Endothelial cell of umbilical vein (primary cell): ENCODE data around the gene GSPT1. TPM values are rescaled to one million over a fixed set of nuclear protein-coding genes. Genes with fewer than 3 reads are reported as not detected.

ENCODE experiments used
- BruUV-seq: library from RNA; stranded (reverse); fragments of 400-500 nt; replicated peaks from 2 replicates; lab custom pipeline; 2021; lab: Mats Ljungman, UMichigan
- CTCF ChIA-PET: fragments of 300-600, 350-600 bp; sonication (Branson Sonifier 250); formaldehyde crosslinking; loops from one replicate; lab custom pipeline; 2021; ENCODE audit warnings: antibody characterized with exemption, inconsistent platforms; lab: Charles Lee
- POLR2A ChIA-PET: fragments of 300-600, 350-600 bp; sonication (Branson Sonifier 250); formaldehyde crosslinking; loops from one replicate; lab custom pipeline; 2021; ENCODE audit warnings: antibody characterized with exemption, inconsistent platforms; lab: Charles Lee
- DNase-seq: peaks from one replicate; pipeline ENCODE4 v3.0.0-alpha.2; 2011; ENCODE audit warnings: low read depth, low spot score
- FAIRE-seq: peaks from 2 replicates; lab custom pipeline; 2011; peaks lifted over from hg19 to GRCh38; lab: Jason Lieb, UNC
- H2AFZ ChIP-seq: 2 replicates; pipeline ENCODE4 v1.6.0; 2012; ENCODE audit warnings: low read depth, low read length, control low read depth, inconsistent platforms
- H3K27ac ChIP-seq: 2 replicates; pipeline ENCODE4 v1.5.1; 2011; ENCODE audit warnings: low read depth, mild to moderate bottlenecking, control low read depth, low read length, moderate library complexity; ENCODE audit not compliant: insufficient read depth
- H3K27me3 ChIP-seq, 2 experiments: 2 replicates each; pipeline versions ENCODE4 v1.6.0 to v1.6.1; 2011; ENCODE audit warnings: low read length in 2 of 2, mixed read lengths in 1 of 2; ENCODE audit not compliant: control insufficient read depth in 2 of 2, insufficient read depth in 2 of 2
- H3K36me3 ChIP-seq, 2 experiments: 2 replicates in 1 of 2; 3 replicates in 1 of 2; pipeline ENCODE4 v1.5.1; 2011; ENCODE audit warnings: low read length in 2 of 2, mild to moderate bottlenecking in 1 of 2, moderate library complexity in 1 of 2; ENCODE audit not compliant: control insufficient read depth in 2 of 2, insufficient read depth in 2 of 2; ENCODE audit errors: extremely low read depth in 1 of 2
- H3K4me1 ChIP-seq: 3 replicates; pipeline ENCODE4 v1.5.1; 2011; ENCODE audit warnings: mild to moderate bottlenecking, low read length; ENCODE audit not compliant: control insufficient read depth, insufficient read depth; ENCODE audit errors: extremely low read depth
- H3K4me2 ChIP-seq: 2 replicates; pipeline ENCODE4 v1.6.1; 2011; ENCODE audit warnings: low read length, control low read depth, mixed read lengths; ENCODE audit not compliant: insufficient read depth
- H3K4me3 ChIP-seq, 3 experiments: fragments of 200-600 bp in 1 of 3; sonication (generic), shearing (Covaris generic) in 1 of 3; replicated peaks in 1 of 3; 2 replicates each; pipeline ENCODE4 v1.5.1; 2011 to 2016; ENCODE audit warnings: control low read depth in 3 of 3, low read length in 3 of 3, mild to moderate bottlenecking in 2 of 3, inconsistent platforms in 1 of 3, low read depth in 1 of 3, moderate library complexity in 1 of 3; ENCODE audit not compliant: insufficient read depth in 1 of 3
- H3K79me2 ChIP-seq: 2 replicates; pipeline ENCODE4 v1.6.0; 2012; ENCODE audit warnings: low read length, inconsistent platforms; ENCODE audit not compliant: control insufficient read depth, insufficient read depth
- H3K9ac ChIP-seq: replicated peaks from 2 replicates; pipeline ENCODE3; 2011; ENCODE audit warnings: low read length, control low read depth; ENCODE audit not compliant: insufficient read depth; ENCODE audit errors: extremely low read depth
- H3K9me1 ChIP-seq: replicated peaks from 3 replicates; pipeline ENCODE4 v1.6.0; 2011; ENCODE audit warnings: mild to moderate bottlenecking, low read length; ENCODE audit not compliant: control insufficient read depth, insufficient read depth; ENCODE audit errors: extremely low read depth
- H3K9me3 ChIP-seq: replicated peaks from 2 replicates; pipeline ENCODE4 v1.5.1; 2012; ENCODE audit warnings: low read length, inconsistent platforms; ENCODE audit not compliant: control insufficient read depth, insufficient read depth
- H4K20me1 ChIP-seq: replicated peaks from 2 replicates; pipeline ENCODE3; 2011; ENCODE audit warnings: mild to moderate bottlenecking, low read length; ENCODE audit not compliant: control insufficient read depth, insufficient read depth; ENCODE audit errors: extremely low read depth
- CTCF ChIP-seq, 2 donors: IDR thresholded peaks; 1 replicate in 1 of 2; 2 replicates in 1 of 2; pipeline ENCODE4 v1.5.1; 2011; ENCODE audit warnings: low read length in 2 of 2, mild to moderate bottlenecking in 2 of 2, moderate library complexity in 2 of 2, control low read depth in 1 of 2, inconsistent platforms in 1 of 2, low read depth in 1 of 2; ENCODE audit not compliant: insufficient read depth in 1 of 2; ENCODE audit errors: extremely low read depth in 1 of 2
- EZH2 ChIP-seq: IDR thresholded peaks from 2 replicates; pipeline ENCODE4 v1.6.1; 2012; ENCODE audit warnings: borderline replicate concordance, low read depth, mild to moderate bottlenecking, moderate library complexity, low read length, inconsistent platforms; ENCODE audit not compliant: severe bottlenecking
- FOS ChIP-seq: IDR thresholded peaks from 2 replicates; pipeline ENCODE4 v1.6.1; 2011; ENCODE audit warnings: mild to moderate bottlenecking, low read length, moderate library complexity, borderline replicate concordance; ENCODE audit not compliant: insufficient read depth
- GATA2 ChIP-seq: IDR thresholded peaks from 2 replicates; pipeline ENCODE4 v1.7.0; 2011; ENCODE audit warnings: low read depth, mild to moderate bottlenecking, moderate library complexity, mixed read lengths, low read length; ENCODE audit not compliant: insufficient read length, insufficient read depth
- JUN ChIP-seq: IDR thresholded peaks from 2 replicates; pipeline ENCODE4 v1.6.1; 2011; ENCODE audit warnings: borderline replicate concordance, low read depth; ENCODE audit not compliant: insufficient read length, insufficient read depth
- MAX ChIP-seq: IDR thresholded peaks from 2 replicates; pipeline ENCODE4 v1.6.1; 2011; ENCODE audit not compliant: insufficient read depth, insufficient read length
- MYC ChIP-seq: IDR thresholded peaks from one replicate; pipeline ENCODE4 v1.6.1; 2011; ENCODE audit warnings: mild to moderate bottlenecking, low read depth, low read length
- POLR2A ChIP-seq: IDR thresholded peaks from 2 replicates; pipeline ENCODE4 v1.6.1; 2012; ENCODE audit warnings: low read depth, mild to moderate bottlenecking, control low read depth, low read length
- POLR2AphosphoS5 ChIP-seq: IDR thresholded peaks from 2 replicates; pipeline ENCODE4 v1.6.1; 2012; ENCODE audit warnings: low read depth, mild to moderate bottlenecking, control low read depth, low read length, moderate library complexity; ENCODE audit not compliant: insufficient read depth
- dilution Hi-C: fragments of 300-500 bp; cut with MboI; formaldehyde crosslinking; loops from one replicate; pipeline ENCODE4 v1.15.0; 2019; ENCODE audit warnings: low sequenced_read_pairs; ENCODE audit not compliant: extremely low pct_ligation_motif_present
- intact Hi-C: fragments of 100-400 bp; cut with micrococcal nuclease; formaldehyde crosslinking; loops from one replicate; pipeline ENCODE4 v1.10.0; 2022
- polyA plus RNA-seq, 4 experiments: library from polyadenylated mRNA; depleted of rRNA in 3 of 4; stranded (reverse) in 3 of 4; unstranded in 1 of 4; fragments of >200 nt; gene quantifications; 2 replicates each; pipeline versions ENCODE4 v1.2.1 to v1.2.3, GENCODE V29; 2011 to 2012; ENCODE audit warnings: missing spikeins in 1 of 4
- total RNA-seq: library from RNA; stranded (reverse); gene quantifications from 2 replicates; pipeline ENCODE4 v1.2.3, GENCODE V29; 2021

Gene GSPT1
- total and polyA plus RNA-seq, 2 donors (not counting 3 experiments of a cell fraction or from before 2014, with no cell fraction given): 40.3 to 152 TPM

- POLR2A ChIA-PET: no interaction called here
These were observed 31.7 kb downstream of the GSPT1 start for GRCh38 chr16:11884035-11884434.

More at GRCh38 chr16:11884035-11884434, 31.7 kb downstream of the GSPT1 start:
- Histone ChIP-seq H3K4me1 (no peaks in the 10 kb centered on the region), H4K20me1 (no peaks in the 10 kb centered on the region), H2AFZ (no peak overlapping the region), H3K36me3 (peaks cover 11 to 34% of the 10 kb centered on the region in 2 experiments), H3K4me3 (no peak overlapping the region), H3K9me1 (no peaks in the 10 kb centered on the region), H3K9ac (no peak overlapping the region), H3K27me3 (no peaks in the 10 kb centered on the region), H3K4me2 (no peak overlapping the region), H3K9me3 (no peaks in the 10 kb centered on the region), H3K27ac (no peak overlapping the region), H3K79me2 (peaks cover 4% of the 10 kb centered on the region)
- TF ChIP-seq MAX: no peak
- no peak for TF ChIP-seq EZH2
- TF ChIP-seq POLR2A: no peak
- no peak for TF ChIP-seq JUN
- TF ChIP-seq FOS: no peak
- no peak for TF ChIP-seq POLR2AphosphoS5
- TF ChIP-seq GATA2: no peak
- TF ChIP-seq MYC: no peak
- TF ChIP-seq CTCF (IDR thresholded peaks at IDR 0.05; ENCODE audit: extremely low read depth in 1 of 2, insufficient read depth in 1 of 2, low read depth in 1 of 2, low read length in 2 of 2): no peak
- no TSS peak for BruUV-seq
- dilution Hi-C loops: no loop called here
- CTCF ChIA-PET: interaction anchor here (1.2 to 5.1 kb wide), 2 partner anchors 9 to 184 kb away, joined by 3 to 27 read pairs; no protein-coding TSS in a partner anchor
- FAIRE-seq (no peak), DNase-seq (no peak)
- intact Hi-C loops: no loop called here
